K562 treated with DMSO at 1 percent for 48 hours (cell line): ENCODE measurements around the gene OR8H3. TPM values are rescaled to one million over a fixed set of nuclear protein-coding genes. Genes with fewer than 3 reads are reported as not detected.

ENCODE experiments used
- total RNA-seq: library from RNA; unstranded; fragments of 300-600 nt; gene quantifications from 2 replicates; pipeline ENCODE4 v1.2.3, GENCODE V29; 2022; ENCODE audit warnings: low replicate concordance; ENCODE audit errors: extremely low read depth

OR8H3 gene
- total RNA-seq: not detected in 2 replicates

GRCh38 chr11:56122073-56122472 is at the start of gene OR8H3:
OR8H3 (plus strand) TSS chr11:56122373; CDS start chr11:56122373, 0 bp downstream.

DNA sequence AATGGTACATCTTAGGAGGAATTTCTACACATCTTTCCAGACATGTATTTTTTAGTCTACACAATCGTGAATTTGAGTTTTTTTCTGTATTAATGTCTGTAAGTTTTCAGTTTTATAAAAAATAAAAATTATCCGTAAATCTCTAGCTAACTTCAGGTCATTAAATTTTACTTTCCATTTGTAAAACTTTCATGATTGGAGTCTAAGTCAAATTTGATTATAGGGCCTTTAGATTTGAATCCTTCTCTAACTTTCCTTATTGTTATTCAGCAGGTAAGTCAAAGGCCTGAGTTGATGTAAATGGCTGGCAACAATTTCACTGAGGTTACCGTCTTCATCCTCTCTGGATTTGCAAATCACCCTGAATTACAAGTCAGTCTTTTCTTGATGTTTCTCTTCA is 29.2 kb upstream of the OR8H3 start, which contains the start of gene OR8I2:
OR8I2 (plus strand) TSS at position 301 of the 400 bp plus-strand sequence; CDS start at position 301, 0 bp downstream.

GRCh38 chr11:56103210-56103737 is 18.9 kb upstream of the OR8H3 start, which contains the start of gene OR8H2:
OR8H2 (plus strand) TSS chr11:56103687; CDS start chr11:56105043, 1,356 bp downstream.

DNA sequence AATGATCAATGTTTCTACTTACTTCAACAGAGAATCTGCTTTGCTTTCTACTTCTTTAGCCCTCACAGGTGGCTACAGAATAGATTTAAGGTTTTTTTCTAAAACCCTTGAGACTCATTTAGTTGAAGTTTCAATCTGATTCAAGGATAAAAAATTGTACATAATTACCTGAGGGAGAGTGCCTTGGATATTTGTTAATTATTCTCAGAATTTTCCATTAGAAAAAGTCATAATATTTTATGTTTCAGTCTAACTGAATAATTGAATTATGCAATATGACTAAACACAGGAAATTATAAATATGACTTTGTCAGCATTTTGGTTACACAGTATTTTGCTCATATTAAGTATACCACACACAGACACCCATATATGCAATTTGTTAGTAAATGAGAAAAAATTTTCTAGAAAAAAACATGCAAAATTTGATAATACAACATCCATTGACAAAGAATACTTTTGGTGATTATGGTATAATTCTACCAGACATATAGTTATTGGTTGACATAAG is 18.0 kb downstream of the OR8H3 start, which contains the start of gene OR8J3:
OR8J3 (minus strand) TSS at position 51 of the 511 bp plus-strand sequence. CDS start 2,483 bp downstream, outside the sequence.

DNA sequence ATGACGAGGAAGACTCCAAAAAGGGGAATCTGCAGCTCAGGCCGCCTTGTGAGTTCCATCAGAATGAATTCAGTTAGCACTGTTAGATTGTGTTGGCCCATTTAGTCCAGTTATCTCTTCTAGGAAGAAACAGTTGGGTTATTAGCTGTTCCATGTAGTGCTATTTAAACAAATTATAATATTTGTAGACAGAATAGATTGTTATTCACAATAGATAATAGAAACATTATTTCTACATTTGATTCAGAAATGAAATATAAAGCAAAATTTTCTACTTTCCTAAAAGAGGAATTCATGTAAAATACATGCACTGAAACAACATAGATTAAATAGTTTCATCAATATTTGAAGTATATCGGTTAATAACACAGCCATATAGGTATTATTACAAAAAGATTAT is 38.0 kb downstream of the OR8H3 start, which contains the start of gene OR8K5:
OR8K5 (minus strand) TSS at position 101 of the 400 bp plus-strand sequence; CDS start at position 101, 0 bp downstream.

Other genes starting within 250 kb of the OR8H3 start
- not detected in 2 replicates for gene TRIM51, start 239.1 kb upstream of the OR8H3 start, total RNA-seq
- gene OR5W2, start 207.8 kb upstream of the OR8H3 start, total RNA-seq: not detected in 2 replicates
- gene OR5I1, start 186.0 kb upstream of the OR8H3 start, total RNA-seq: not detected in 2 replicates
- not detected in 2 replicates for gene OR10AG1, start 152.4 kb upstream of the OR8H3 start, total RNA-seq
- not detected in 2 replicates for gene OR5F1, start 127.7 kb upstream of the OR8H3 start, total RNA-seq
- gene OR5AS1, start 94.7 kb upstream of the OR8H3 start, total RNA-seq: not detected in 2 replicates
- gene OR8I2, start 29.1 kb upstream of the OR8H3 start, total RNA-seq: not detected in 2 replicates
- not detected in 2 replicates for gene OR8H2, start 18.7 kb upstream of the OR8H3 start, total RNA-seq
- gene OR8J3, start 17.8 kb downstream of the OR8H3 start, total RNA-seq: not detected in 2 replicates
- gene OR8K5, start 37.9 kb downstream of the OR8H3 start, total RNA-seq: not detected in 2 replicates
- gene OR5J2, start 54.2 kb downstream of the OR8H3 start, total RNA-seq: not detected in 2 replicates
- gene OR5T2, start 111.9 kb downstream of the OR8H3 start, total RNA-seq: not detected in 2 replicates
- gene OR5T3, start 129.9 kb downstream of the OR8H3 start, total RNA-seq: not detected in 2 replicates
- gene OR5T1, start 151.8 kb downstream of the OR8H3 start, total RNA-seq: not detected in 2 replicates
- not detected in 2 replicates for gene OR8H1, start 169.9 kb downstream of the OR8H3 start, total RNA-seq
- not detected in 2 replicates for gene OR8K3, start 192.8 kb downstream of the OR8H3 start, total RNA-seq
- not detected in 2 replicates for gene OR8K1, start 223.7 kb downstream of the OR8H3 start, total RNA-seq
- gene OR8J1, start 231.9 kb downstream of the OR8H3 start, total RNA-seq: not detected in 2 replicates